ENCODE results near the gene DNAAF2. TPM values are rescaled to one million over a fixed set of nuclear protein-coding genes. Genes with fewer than 3 reads are reported as not detected.

DNAAF2 gene
- total and polyA plus RNA-seq, 2 of the 13 experiments (the other 11 are each of a cell fraction or from before 2014, with no cell fraction given): 6.1 to 13.6 TPM

DNA sequence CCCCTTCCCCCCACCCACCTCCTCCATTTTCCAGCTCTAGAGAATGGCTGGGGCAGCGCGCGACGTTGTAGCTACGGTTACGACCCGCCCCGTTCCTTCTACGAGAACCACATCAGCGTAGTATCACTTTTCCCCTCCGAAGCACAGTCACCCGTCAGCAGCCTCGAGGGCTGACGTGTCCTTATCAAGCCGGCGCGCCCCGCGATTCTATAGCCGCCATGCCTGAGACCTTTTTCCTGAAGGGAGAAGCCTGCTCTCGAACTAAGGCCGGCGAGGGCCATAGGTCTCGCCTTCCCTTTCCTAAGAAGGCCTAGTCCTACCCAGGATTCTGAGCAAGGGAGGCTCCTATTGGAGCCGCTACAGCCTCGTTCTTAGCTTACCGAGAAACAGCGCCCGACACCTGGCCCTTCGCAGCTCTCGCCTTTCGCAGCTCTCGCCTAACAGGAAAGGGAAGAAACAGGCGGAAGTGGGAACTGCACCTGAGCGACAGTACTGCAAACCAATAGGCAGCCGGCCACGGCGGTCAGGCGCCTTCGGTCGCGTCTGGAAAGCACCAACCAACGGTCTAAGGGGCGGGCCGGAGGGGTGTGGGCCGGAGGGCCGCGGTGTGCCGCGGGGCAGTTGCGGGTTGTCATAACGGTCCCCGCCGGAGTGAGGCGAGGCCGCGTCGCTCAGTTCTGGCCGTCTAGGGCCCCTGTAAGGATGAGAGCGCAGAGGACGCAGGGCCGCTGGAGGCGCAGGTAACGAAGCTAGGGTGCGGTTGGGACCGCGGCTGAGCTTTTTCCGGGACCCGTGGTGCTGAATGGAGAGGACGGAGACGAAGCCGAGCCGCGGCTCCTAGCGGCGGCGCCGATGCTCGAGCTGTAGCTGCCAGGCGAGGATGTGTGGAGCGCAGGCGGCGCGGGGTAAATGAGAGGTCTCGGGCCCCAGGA, 14.6 kb downstream of the DNAAF2 start, which contains the start of the genes MGAT2 and RPL36AL (continued):
- TF ChIP-seq, protein P1, sequence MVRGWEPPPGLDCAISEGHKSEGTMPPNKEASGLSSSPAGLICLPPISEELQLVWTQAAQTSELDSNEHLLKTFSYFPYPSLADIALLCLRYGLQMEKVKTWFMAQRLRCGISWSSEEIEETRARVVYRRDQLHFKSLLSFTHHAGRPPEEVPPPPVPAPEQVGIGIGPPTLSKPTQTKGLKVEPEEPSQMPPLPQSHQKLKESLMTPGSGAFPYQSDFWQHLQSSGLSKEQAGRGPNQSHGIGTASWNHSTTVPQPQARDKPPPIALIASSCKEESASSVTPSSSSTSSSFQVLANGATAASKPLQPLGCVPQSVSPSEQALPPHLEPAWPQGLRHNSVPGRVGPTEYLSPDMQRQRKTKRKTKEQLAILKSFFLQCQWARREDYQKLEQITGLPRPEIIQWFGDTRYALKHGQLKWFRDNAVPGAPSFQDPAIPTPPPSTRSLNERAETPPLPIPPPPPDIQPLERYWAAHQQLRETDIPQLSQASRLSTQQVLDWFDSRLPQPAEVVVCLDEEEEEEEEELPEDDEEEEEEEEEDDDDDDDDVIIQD (CRISPR knock-in tag; IDR thresholded peaks at IDR 0.05; ENCODE audit: low read depth): peak; percentile 9; the same call in 1 of the 2 replicates
- TF ChIP-seq, protein P2, sequence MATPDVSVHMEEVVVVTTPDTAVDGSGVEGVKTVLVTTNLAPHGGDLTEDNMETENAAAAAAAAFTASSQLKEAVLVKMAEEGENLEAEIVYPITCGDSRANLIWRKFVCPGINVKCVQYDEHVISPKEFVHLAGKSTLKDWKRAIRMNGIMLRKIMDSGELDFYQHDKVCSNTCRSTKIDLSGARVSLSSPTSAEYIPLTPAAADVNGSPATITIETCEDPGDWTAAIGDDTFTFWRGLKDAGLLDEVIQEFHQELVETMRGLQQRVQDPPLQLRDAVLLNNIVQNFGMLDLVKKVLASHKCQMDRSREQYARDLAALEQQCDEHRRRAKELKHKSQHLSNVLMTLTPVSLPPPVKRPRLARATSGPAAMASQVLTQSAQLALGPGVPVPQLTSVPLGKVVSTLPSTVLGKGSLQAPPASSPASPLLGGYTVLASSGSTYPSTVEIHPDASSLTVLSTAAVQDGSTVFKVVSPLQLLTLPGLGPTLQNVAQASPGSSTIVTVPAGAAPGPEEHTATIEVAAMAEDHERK (CRISPR knock-in tag; IDR thresholded peaks at IDR 0.05; ENCODE audit: low read depth): no peak
- TF ChIP-seq SMAD9 (CRISPR knock-in tag; IDR thresholded peaks at IDR 0.05) (0 out of 2 replicates have a peak, but pooled peaks have one; percentile 79), ZNF703 (CRISPR knock-in tag; IDR thresholded peaks at IDR 0.05; ENCODE audit: borderline replicate concordance) (peak; percentile 84; the same call in 1 of the 2 replicates), ZSCAN5A (CRISPR knock-in tag; IDR thresholded peaks at IDR 0.05; ENCODE audit: borderline replicate concordance) (peak; percentile 73; the same call in 1 of the 2 replicates), ZKSCAN1 (IDR thresholded peaks at IDR 0.05; ENCODE audit: low read length) (no peak), NFE2 (CRISPR knock-in tag; IDR thresholded peaks at IDR 0.05) (no peak), GMEB1 (CRISPR knock-in tag; IDR thresholded peaks at IDR 0.05; ENCODE audit: borderline replicate concordance) (peak; percentile 45; the same call in 1 of the 2 replicates), ZFP90 (CRISPR knock-in tag; IDR thresholded peaks at IDR 0.05; ENCODE audit: borderline replicate concordance) (peak; percentile 14; the same call in 1 of the 2 replicates), RAD21 (CRISPR knock-in tag; IDR thresholded peaks at IDR 0.05) (peak; percentile 63), PHF21A (CRISPR knock-in tag; IDR thresholded peaks at IDR 0.05) (no peak; the same call in 1 of the 2 replicates), HNRNPK (IDR thresholded peaks at IDR 0.05; ENCODE audit: low read depth, low read length, poor library complexity, severe bottlenecking) (no peak), FOXO1 (CRISPR knock-in tag; IDR thresholded peaks at IDR 0.05) (no peak), NFIC (IDR thresholded peaks at IDR 0.05; ENCODE audit: low read length) (no peak), ZNF235 (CRISPR knock-in tag; IDR thresholded peaks at IDR 0.05; ENCODE audit: borderline replicate concordance) (no peak), AGO2 (optimal IDR thresholded peaks at IDR 0.05; ENCODE audit: low read depth, low read length) (peak; percentile 70)
